ENCODE measurements around the gene ATP6V0B.
A peak's percentile ranks its signal among the peaks of the same experiment; 100 is the strongest.

Gene ATP6V0B

DNA sequence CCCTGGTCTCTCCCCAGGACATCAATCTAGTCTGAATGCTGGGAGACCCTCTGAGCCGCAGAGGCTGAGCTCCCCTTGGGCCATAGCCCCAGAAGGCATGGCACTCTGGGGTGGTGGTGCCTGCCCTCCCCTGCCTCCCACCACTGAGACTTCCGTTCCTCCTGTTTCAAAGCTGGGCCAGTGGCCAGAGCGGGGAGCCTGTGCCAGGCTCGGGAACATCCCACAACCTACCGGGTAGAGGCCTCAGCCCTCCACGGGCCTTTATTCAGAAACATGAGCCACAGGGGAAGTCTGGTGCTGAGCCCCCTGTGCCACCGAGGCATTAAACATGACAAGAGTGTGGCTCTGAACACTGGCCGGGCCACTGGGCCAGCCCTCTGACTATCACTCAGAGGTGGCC lies 24.7 kb downstream of the ATP6V0B start:
- peak in 3 of 56 donors; percentile 13 to 26 (median 17) for DNase-seq

- DNase-seq = no peak
These were observed 25.4 kb downstream of the ATP6V0B start for GRCh38 chr1:44000122-44000665.

DNA sequence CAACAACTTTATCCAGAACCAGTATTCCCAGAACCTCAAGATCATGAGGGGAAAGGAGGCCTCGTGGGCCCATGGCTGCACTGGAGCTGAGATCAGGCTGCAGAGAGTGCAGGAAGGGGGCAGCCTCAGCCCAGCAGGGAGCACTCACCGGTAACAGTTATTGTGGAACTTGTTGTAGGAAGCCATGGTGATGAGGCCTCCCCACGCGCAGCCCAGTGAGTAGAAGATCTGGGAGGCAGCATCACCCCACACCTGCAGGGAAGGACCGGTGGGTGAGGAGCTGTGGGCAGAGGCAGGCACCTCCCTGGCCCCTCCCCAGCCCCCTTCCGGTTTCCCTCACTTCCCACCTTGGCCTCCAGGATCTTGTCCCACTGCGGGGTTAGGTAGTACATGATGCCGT lies 27.4 kb downstream of the ATP6V0B start:
- DNase-seq = no peak

- no peak for DNase-seq
These were observed 27.9 kb downstream of the ATP6V0B start for GRCh38 chr1:44002606-44003157.

- DNase-seq = no peak
These were observed 33.5 kb downstream of the ATP6V0B start for GRCh38 chr1:44008259-44008658.

- DNase-seq = peak in 55 of 56 donors; percentile 19 to 95 (median 85)
These were observed 36.2 kb downstream of the ATP6V0B start for GRCh38 chr1:44010935-44011471.

DNA sequence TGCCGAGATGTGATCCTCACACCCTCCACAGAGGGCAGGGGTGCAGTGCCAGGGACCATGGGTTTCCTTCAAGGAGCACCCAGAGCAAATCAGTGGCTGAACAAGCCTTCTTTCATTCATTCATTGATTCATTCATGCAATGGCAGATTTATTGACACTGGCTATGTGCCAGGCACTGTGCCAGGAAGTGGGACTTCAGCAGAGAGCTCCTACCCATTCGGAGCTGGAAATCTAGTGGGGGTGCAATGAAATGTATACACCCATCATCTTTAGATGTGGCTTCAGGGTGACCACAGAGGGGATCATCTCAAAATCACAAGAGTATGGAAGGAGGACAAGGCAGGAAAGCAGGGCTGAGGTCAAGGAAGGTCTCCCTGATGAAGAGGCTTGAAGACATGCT lies 37.6 kb downstream of the ATP6V0B start:
- peak in 1 of 56 donors; percentile 53 for DNase-seq

- DNase-seq = peak in 21 of 56 donors; percentile 18 to 72 (median 47)
These were observed 38.3 kb downstream of the ATP6V0B start for GRCh38 chr1:44012941-44013609.

DNA sequence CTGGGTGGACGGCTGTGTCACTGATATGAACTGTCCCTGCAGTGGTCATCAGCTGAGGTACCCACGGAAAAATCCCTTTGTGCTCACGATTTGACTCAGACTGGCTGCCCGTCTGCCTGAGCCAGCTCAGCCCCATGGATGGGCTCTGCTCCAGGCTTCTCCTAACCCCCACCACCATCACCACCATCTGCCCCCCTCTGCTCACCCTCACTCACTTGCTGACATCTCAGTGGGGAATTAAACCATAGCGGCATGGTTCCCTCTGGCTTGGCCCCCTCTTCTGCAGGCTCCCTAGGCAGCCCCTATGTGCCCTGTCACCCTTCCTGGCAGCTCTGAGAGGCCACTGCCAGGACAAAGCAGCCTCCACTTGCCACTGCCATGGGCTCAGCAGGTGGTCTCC lies 39.2 kb downstream of the ATP6V0B start:
- DNase-seq = peak in 21 of 56 donors; percentile 13 to 68 (median 38)

GRCh38 chr1:44014365-44015104 lies 39.8 kb downstream of the ATP6V0B start:
- DNase-seq = peak in 5 of 56 donors; percentile 28 to 49 (median 47)

DNA sequence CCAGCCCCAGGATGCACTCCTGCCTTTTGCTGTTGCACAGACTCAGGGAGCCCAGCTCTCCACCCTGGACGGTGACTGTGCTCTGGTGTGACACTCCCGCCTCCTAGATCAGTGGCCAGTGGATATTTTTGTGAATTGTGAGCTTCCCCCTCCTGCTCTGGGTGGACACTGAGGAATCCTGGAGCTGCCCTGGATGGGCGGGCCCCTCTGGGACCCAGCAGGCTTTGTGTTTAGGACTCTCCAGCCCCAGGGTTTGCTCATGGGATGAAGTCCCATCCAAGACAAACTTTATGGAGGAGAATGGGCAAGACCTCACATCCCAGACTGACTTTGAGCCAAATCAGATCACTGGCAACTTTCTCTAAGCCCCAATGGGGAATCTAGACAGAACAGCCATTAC lies 40.4 kb downstream of the ATP6V0B start:
- peak in 6 of 56 donors; percentile 19 to 35 (median 26) for DNase-seq

GRCh38 chr1:44016041-44016889 lies 41.5 kb downstream of the ATP6V0B start:
- peak in 24 of 56 donors; percentile 23 to 82 (median 51) for DNase-seq

- peak in 20 of 56 donors; percentile 18 to 65 (median 45) for DNase-seq
These were observed 42.2 kb downstream of the ATP6V0B start for GRCh38 chr1:44016890-44017400.

DNA sequence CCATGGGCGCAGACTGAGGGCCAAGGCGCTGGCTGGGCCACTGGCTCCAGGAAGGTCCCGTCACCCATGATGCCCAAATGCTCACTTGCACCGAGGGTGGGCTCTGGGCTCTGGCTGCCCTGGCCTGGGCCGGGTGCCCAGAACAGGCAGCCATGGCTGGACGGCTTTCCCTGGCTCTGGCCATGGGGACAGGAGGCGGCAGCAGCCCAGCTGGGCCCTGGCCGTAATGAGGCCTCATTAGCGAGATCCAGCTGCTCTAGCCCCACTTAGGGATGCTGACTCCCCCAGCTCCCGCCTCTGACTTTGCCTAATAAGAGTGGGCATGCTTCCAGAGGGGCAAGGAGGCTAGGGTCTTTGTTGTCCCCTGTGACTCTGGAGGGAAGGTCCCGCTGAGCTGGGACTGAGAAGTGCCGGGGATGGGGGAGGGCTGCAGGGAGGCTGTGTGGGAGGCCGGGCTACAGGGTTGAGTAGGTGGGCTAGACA lies 44.7 kb downstream of the ATP6V0B start:
- DNase-seq = peak in 46 of 56 donors; percentile 21 to 82 (median 62)

- DNase-seq = no peak
These were observed 45.7 kb downstream of the ATP6V0B start for GRCh38 chr1:44020464-44020863.

DNA sequence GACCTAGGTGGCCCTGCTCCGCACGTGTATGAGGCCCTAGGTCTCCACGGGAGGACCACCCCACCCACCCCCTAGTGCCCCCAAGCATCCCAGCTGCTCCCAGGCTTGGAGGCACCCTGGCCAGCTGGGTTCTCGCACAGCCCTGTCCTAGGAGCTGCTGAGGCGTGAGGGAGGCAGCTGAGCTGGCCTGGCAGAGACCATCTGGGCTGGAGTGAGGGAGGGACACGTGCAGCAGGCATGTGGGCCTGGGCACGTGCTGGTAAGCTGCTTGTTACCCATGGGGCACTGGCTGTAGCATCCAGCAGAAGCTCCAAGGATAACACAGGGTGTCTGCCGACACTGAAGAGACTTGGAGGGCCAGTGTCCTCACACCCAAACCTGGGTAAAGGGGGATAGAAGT lies 46.4 kb downstream of the ATP6V0B start:
- peak in 20 of 56 donors; percentile 12 to 56 (median 26) for DNase-seq

- peak in 1 of 56 donors; percentile 15 for DNase-seq
These were observed 47.0 kb downstream of the ATP6V0B start for GRCh38 chr1:44021581-44022321.

DNA sequence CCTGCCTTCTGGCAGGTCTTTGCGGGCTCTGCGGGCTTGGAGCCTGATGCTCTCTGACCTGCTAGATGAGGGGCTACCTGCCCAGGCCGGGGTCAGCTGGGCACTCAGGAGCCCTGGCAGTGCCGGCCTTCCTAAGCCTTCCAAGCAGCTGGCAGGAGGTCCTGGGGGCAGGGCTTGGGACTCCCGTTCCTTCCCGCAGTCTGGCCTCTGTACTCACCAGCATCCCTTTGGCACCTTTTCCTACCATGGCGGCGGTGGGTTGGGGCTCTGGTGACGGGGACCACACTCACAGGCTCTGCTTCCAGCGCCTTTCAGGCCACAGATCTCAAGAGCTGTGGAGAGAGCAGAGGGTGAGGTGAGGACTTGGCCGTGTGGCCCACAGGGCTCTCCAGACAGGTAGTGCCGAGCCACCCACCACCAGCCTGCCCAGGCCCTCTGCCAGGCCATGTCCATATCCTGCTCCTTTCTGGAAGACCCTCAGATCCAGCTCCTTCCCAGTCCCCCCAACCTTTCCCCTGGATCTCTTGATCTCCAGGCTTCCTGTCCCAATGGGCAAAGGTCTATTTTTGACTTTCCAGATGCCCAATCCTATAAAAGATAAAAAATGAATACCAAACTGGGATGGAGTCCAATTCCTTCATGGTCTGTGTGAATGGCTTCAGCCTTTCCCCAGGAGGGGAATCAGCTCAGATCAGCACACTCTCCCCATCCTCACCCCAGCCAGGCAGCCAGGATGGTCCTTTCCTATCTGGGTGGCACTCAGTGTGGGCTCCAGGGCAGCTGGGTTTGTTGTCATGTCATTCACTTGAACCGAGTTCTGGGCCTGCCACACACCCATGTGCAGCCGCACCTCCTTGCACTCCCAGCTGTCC lies 49.5 kb downstream of the ATP6V0B start:
- DNase-seq = no peak
